OCI-LY1 (cell line): ENCODE data around the gene SKP1.

Experiments used
- CTCF ChIP-seq: fragments of 200-600 bp; sonication (generic), shearing (Covaris generic); IDR thresholded peaks from 2 replicates; pipeline ENCODE4 v1.5.1; 2017; ENCODE audit warnings: mild to moderate bottlenecking, antibody characterized with exemption, low read length, moderate library complexity, mixed read lengths
- EZH2 ChIP-seq: fragments of 200-600 bp; sonication (generic), shearing (Covaris generic); IDR thresholded peaks from 2 replicates; pipeline ENCODE4 v1.8.0; 2017; ENCODE audit warnings: borderline replicate concordance, mixed run types, mild to moderate bottlenecking, antibody characterized with exemption, low read length, moderate library complexity, mixed read lengths

DNA sequence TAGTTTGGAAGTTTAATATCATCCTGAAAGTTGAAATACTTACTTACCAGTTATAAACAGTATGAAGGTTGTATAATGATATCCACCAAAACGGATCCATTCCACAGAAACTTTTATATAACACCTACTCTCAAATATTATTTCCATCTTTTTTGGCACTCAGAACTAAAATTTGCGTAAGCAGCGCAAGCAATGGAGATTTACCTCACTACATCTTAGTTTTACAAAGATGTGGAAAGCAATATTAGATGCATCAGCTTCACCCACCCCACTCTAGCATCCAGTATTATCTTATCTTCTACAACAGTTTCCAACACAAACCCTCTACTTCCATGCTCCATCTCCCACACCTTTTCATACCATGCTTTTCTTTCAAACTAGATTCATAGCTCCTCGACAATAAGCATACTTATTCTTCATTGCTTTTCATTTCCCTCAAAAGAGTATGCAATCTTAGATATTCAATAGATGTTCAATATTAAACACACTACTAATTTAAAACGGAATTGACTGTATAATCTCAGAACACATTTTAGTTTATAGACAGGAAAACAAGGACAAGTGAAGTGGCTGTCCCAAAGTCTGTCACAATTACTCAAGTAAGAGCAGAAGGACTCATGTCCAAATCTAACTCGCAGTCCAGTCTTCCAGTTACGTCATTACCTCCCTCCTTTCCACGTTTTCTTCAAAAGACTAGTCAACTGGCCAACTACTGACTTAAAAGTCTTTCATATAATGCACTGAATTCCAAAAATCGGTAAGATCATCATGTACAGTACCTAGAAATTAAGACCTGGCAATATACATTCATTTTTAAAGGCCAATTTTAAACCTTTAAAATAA is 46.9 kb upstream of the SKP1 start:
- TF ChIP-seq EZH2 (no peak), CTCF (no peak)
